Brain microvascular endothelial cell (primary cell): ENCODE data around the gene ZNF541.
A peak's percentile ranks its signal among the peaks of the same experiment; 100 is the strongest.
"Not testable (repeated sequence)": the region's sequence is repeated elsewhere in the genome, so short reads cannot be mapped to it uniquely, and the experiment has no call there.

ENCODE experiments used
- DNase-seq: peaks from one replicate; pipeline ENCODE4 v3.0.0-alpha.2; 2020
- H3K27ac ChIP-seq: fragments of 250-450 bp; sonication (Bioruptor Pico); 2 replicates; pipeline ENCODE4 v1.5.1; 2020; ENCODE audit warnings: mild to moderate bottlenecking, moderate library complexity
- H3K27me3 ChIP-seq: fragments of 250-450 bp; sonication (Bioruptor Pico); replicated peaks from 2 replicates; pipeline ENCODE4 v1.5.1; 2020; ENCODE audit warnings: mild to moderate bottlenecking
- H3K36me3 ChIP-seq: fragments of 250-450 bp; sonication (Bioruptor Pico); replicated peaks from 2 replicates; pipeline ENCODE4 v1.5.1; 2020; ENCODE audit warnings: mild to moderate bottlenecking
- H3K4me3 ChIP-seq: 2 replicates; pipeline ENCODE4 v1.5.1; 2011; ENCODE audit warnings: low read depth, mild to moderate bottlenecking, control low read depth, low read length, moderate library complexity
- CTCF ChIP-seq: IDR thresholded peaks from 2 replicates; pipeline ENCODE4 v1.5.1; 2011; ENCODE audit warnings: low read depth, mild to moderate bottlenecking, moderate library complexity, low read length, control low read depth, inconsistent platforms; ENCODE audit errors: missing control alignments
- in situ Hi-C: cut with HindIII; loops from 2 replicates; pipeline ENCODE4 v1.10.0; 2017; ENCODE audit warnings: low sequenced_read_pairs, low pct_ligation_motif_present

The ZNF541 gene

GRCh38 chr19:47593860-47594259 is 20.9 kb upstream of the ZNF541 start:
- Histone ChIP-seq H3K36me3 (no peaks in the 10 kb centered on the region), H3K27me3 (no peaks in the 10 kb centered on the region), H3K4me3 (no peak overlapping the region), H3K27ac (no peak overlapping the region)
- no peak for TF ChIP-seq CTCF
- in situ Hi-C loops: no loop called here
- DNase-seq: no peak

DNA sequence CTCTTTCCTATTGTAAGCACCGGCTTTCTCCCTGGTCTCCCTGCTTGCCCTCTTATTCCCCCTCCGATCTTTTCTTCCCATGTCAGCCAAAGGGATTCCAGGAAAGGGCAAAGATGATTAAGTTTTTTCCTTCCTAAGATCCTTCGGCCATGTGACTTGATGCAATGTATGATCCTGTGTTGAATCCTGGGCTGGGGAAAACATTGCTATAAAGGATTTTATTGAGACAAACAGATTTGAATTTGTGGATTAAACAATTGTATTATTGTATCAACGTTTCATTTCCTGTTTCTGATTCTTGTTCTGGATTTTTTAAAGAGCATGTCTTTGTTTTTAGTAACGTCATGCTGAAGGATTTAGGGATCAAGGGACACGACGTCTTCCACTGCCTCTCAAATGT is 16.9 kb upstream of the ZNF541 start:
- H3K4me3 ChIP-seq: no peak overlapping the region
- in situ Hi-C loops: no loop called here
- no peak for TF ChIP-seq CTCF
- no peak overlapping the region for H3K27ac ChIP-seq
- no peak for DNase-seq
- H3K36me3 ChIP-seq: no peaks in the 10 kb centered on the region
- no peaks in the 10 kb centered on the region for H3K27me3 ChIP-seq

DNA sequence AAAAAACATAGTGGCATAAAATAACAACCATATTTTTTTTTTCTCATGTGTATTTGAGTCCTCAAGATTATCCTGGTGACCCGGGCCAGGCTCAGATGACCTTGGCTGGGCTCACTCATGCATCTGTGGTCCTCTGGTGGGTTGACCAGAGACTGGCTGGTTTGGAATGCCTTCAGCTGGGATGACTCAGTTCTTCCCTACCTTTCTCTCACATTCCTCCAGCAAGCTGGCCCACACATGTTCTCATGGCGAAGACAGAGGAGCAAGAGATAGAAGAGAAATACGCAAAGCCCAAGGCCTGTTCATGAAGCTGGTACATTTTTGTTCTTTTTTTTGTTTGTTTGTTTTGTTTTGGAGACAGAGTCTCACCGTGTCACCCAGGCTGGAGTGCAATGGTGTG is 14.3 kb upstream of the ZNF541 start:
- H3K4me3 ChIP-seq: no peak overlapping the region
- in situ Hi-C loops: no loop called here
- no peaks in the 10 kb centered on the region for H3K36me3 ChIP-seq
- no peak for DNase-seq
- no peak overlapping the region for H3K27ac ChIP-seq
- no peak for TF ChIP-seq CTCF
- H3K27me3 ChIP-seq: no peaks in the 10 kb centered on the region

DNA sequence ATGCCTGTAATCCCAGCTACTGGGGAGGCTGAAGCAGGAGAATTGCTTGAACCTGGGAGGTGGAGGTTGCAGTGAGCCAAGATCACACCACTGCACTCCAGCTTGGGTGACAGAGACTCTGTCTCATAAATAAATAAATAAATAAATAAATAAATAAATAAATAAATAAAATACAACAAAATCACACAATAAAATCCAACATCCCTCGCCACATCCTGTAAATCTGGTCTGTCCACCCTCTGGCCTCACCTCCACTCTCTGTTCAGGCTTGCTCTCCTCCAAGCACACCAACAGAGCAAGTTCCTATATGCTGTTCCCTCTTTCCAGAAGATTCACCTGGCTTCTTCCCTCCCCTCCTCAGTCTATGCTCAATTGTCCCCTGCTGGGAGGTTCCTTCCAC is 10.2 kb upstream of the ZNF541 start:
- H3K27me3 ChIP-seq, DNase-seq, H3K36me3 ChIP-seq, H3K4me3 ChIP-seq, in situ Hi-C loops: not testable (repeated sequence)
- H3K27ac ChIP-seq: peak overlapping the region; percentile 82

GRCh38 chr19:47582320-47582909 is 9.5 kb upstream of the ZNF541 start:
- H3K36me3 ChIP-seq: no peaks in the 10 kb centered on the region
- no peak for TF ChIP-seq CTCF
- no peak overlapping the region for H3K4me3 ChIP-seq
- no peaks in the 10 kb centered on the region for H3K27me3 ChIP-seq
- DNase-seq: peak; percentile 92
- peak overlapping the region; percentile 82 for H3K27ac ChIP-seq
- in situ Hi-C loops: no loop called here

GRCh38 chr19:47581605-47582319 is 8.8 kb upstream of the ZNF541 start:
- no peaks in the 10 kb centered on the region for H3K27me3 ChIP-seq
- peak overlapping the region; percentile 7 for H3K27ac ChIP-seq
- DNase-seq: no peak
- no peak overlapping the region for H3K4me3 ChIP-seq
- H3K36me3 ChIP-seq: no peaks in the 10 kb centered on the region
- no peak for TF ChIP-seq CTCF
- in situ Hi-C loops: no loop called here
